GM23248 (cell line): Measurements from ENCODE around the gene KLHDC4.

ENCODE experiments used
- EZH2 ChIP-seq: fragments of 200-600 bp; sonication (generic); IDR thresholded peaks from 2 replicates; pipeline ENCODE4 v1.6.1; 2018; ENCODE audit warnings: antibody characterized with exemption, mild to moderate bottlenecking; ENCODE audit not compliant: insufficient read depth, poor library complexity, severe bottlenecking
- EZH2phosphoT487 ChIP-seq: fragments of 200-600 bp; sonication (generic); IDR thresholded peaks from 2 replicates; pipeline ENCODE4 v1.6.1; 2018; ENCODE audit warnings: antibody characterized with exemption, moderate library complexity, mild to moderate bottlenecking, low read depth; ENCODE audit not compliant: insufficient read depth

GRCh38 chr16:87666919-87667318 is 98.9 kb downstream of the KLHDC4 start:
- no peak for TF ChIP-seq EZH2phosphoT487
- TF ChIP-seq EZH2, result no peak
